ENCODE data around the gene EXT2. TPM values are rescaled to one million over a fixed set of nuclear protein-coding genes. Genes with fewer than 3 reads are reported as not detected.

EXT2 gene
- total RNA-seq, 1 experiment from 2014 or later: 42.9 TPM

GRCh38 chr11:44112091-44112821 is 16.8 kb downstream of the EXT2 start:
- no peaks in the 10 kb centered on the region for H3K79me1 ChIP-seq (ENCODE audit: insufficient read depth, low read depth, low read length, poor library complexity, severe bottlenecking)
- no CpG with 5 or more reads among the region's 7 CpGs for WGBS (ENCODE audit: extremely low coverage, insufficient read length, low lambda C conversion rate)

More at GRCh38 chr11:44112091-44112821, 16.8 kb downstream of the EXT2 start:
- H3K9me3 ChIP-seq (ENCODE audit: control insufficient read depth, low read depth, low read length): no peaks in the 10 kb centered on the region
- no peak overlapping the region for H2AFZ ChIP-seq (ENCODE audit: low read length)
- no peak overlapping the region for H2BK120ac ChIP-seq (ENCODE audit: low read depth, low read length, poor library complexity, severe bottlenecking)
- H4K5ac ChIP-seq (ENCODE audit: insufficient read length, low read depth, low read length): no peak overlapping the region
- H3K27me3 ChIP-seq (ENCODE audit: insufficient read depth, low read length): no peaks in the 10 kb centered on the region
- no peak overlapping the region for H3K23ac ChIP-seq (ENCODE audit: insufficient read length, low read depth, low read length)
- no peak overlapping the region for H3T11ph ChIP-seq (ENCODE audit: low read length)
- peaks cover 3 to 56% (median 29%) of the 10 kb centered on the region in 3 experiments; a peak in 6 of 7 replicates for H3K36me3 Mint-ChIP-seq (ENCODE audit: insufficient read depth in 1 of 3, low read depth in 3 of 3)
- H2BK12ac ChIP-seq (ENCODE audit: insufficient read length, low read depth, low read length): no peak overlapping the region
- peaks cover 8 to 9% of the 10 kb centered on the region in 2 experiments for H3K4me1 Mint-ChIP-seq
- no peak overlapping the region for H3K27ac Mint-ChIP-seq
- H3K4me3 Mint-ChIP-seq: no peak overlapping the region
- no peaks in the 10 kb centered on the region for H3K79me2 ChIP-seq (ENCODE audit: insufficient read depth, low read length)
- no peak overlapping the region for H3K14ac ChIP-seq (ENCODE audit: insufficient read depth, low read length)
- H4K91ac ChIP-seq (ENCODE audit: insufficient read length, low read depth, low read length): no peak overlapping the region
- no peak for DNase-seq
- H3K4me2 ChIP-seq (ENCODE audit: insufficient read depth, insufficient read length, low read length): no peak overlapping the region
- H3K9ac ChIP-seq (ENCODE audit: extremely low read depth, insufficient read length, low read length): no peak overlapping the region
- H3K4ac ChIP-seq (ENCODE audit: low read depth, low read length): no peak overlapping the region
- no peaks in the 10 kb centered on the region for H3K23me2 ChIP-seq (ENCODE audit: insufficient read length, low read depth, low read length, poor library complexity, severe bottlenecking)
- H2BK20ac ChIP-seq (ENCODE audit: low read depth, low read length, poor library complexity, severe bottlenecking): no peak overlapping the region
- no peaks in the 10 kb centered on the region for H3K27me3 Mint-ChIP-seq (ENCODE audit: low read depth)
- H3K56ac ChIP-seq (ENCODE audit: insufficient read length, low read depth, low read length): no peak overlapping the region
- H4K20me1 ChIP-seq (ENCODE audit: control insufficient read depth, insufficient read depth, insufficient read length): no peaks in the 10 kb centered on the region
- no peak overlapping the region for H3K27ac ChIP-seq (ENCODE audit: insufficient read length, low read depth, low read length)
- H2BK5ac ChIP-seq (ENCODE audit: insufficient read length, low read length): no peak overlapping the region
- H3K4me1 ChIP-seq (ENCODE audit: insufficient read depth, low read length): 0 out of 2 replicates have a peak, but pooled peaks cover 3% of the 10 kb centered on the region
- no peak overlapping the region for H2AK5ac ChIP-seq (ENCODE audit: insufficient read length, low read length)
- H3K18ac ChIP-seq (ENCODE audit: insufficient read length, low read depth, low read length): no peak overlapping the region
- H2BK15ac ChIP-seq (ENCODE audit: low read depth, low read length): no peak overlapping the region
- no peaks in the 10 kb centered on the region for H3K9me3 Mint-ChIP-seq
- no peak overlapping the region for H4K8ac ChIP-seq (replicated peaks; ENCODE audit: insufficient read length, low read depth, low read length)
- no peak for TF ChIP-seq CTCF (conservative IDR thresholded peaks at IDR 0.05)
